ENCODE data around the gene RUNX3.
"Not testable (repeated sequence)": the region's sequence is repeated elsewhere in the genome, so short reads cannot be mapped to it uniquely, and the experiment has no call there.

The RUNX3 gene

GRCh38 chr1:24930260-24931145, at the start of gene RUNX3:
Gene RUNX3, minus strand, starts transcription at chr1:24930276. Its CDS starts 408 bp downstream, at chr1:24929868.
- peaks cover 43% of the 10 kb centered on the region for H3K4me1 Mint-ChIP-seq (ENCODE audit: low read depth)
- H3K4me3 Mint-ChIP-seq = peak within 1 kb of the TSS; percentile 94
- peak within 1 kb of the TSS; percentile 83 for H3K27ac Mint-ChIP-seq
- H3K9me3 Mint-ChIP-seq = no peaks in the 10 kb centered on the region
- no peaks in the 10 kb centered on the region for H3K27me3 Mint-ChIP-seq (ENCODE audit: low read depth)
- peaks cover 39% of the 10 kb centered on the region for H3K36me3 Mint-ChIP-seq (ENCODE audit: low read depth)
- DNase-seq (ENCODE audit: low spot score) = peak; percentile 92

GRCh38 chr1:24979232-24979631, 49.2 kb upstream of the RUNX3 start:
- H3K4me1 Mint-ChIP-seq (ENCODE audit: low read depth) = peaks cover 58% of the 10 kb centered on the region
- H3K36me3 Mint-ChIP-seq (ENCODE audit: low read depth) = peaks cover 21% of the 10 kb centered on the region
- H3K27me3 Mint-ChIP-seq (ENCODE audit: low read depth); DNase-seq (ENCODE audit: low spot score); H3K4me3 Mint-ChIP-seq; H3K27ac Mint-ChIP-seq: not testable (repeated sequence)
- H3K9me3 Mint-ChIP-seq = peaks cover 33% of the 10 kb centered on the region

- Mint-ChIP-seq H3K9me3 (peaks cover 37% of the 10 kb centered on the region), H3K27ac (no peak overlapping the region), H3K4me1 (ENCODE audit: low read depth) (peaks cover 54% of the 10 kb centered on the region), H3K27me3 (ENCODE audit: low read depth) (peaks cover 3% of the 10 kb centered on the region), H3K4me3 (no peak overlapping the region), H3K36me3 (ENCODE audit: low read depth) (peaks cover 23% of the 10 kb centered on the region)
- DNase-seq (ENCODE audit: low spot score) = no peak
These were observed 48.4 kb upstream of the RUNX3 start for GRCh38 chr1:24978383-24979032.

GRCh38 chr1:24975391-24975790, 45.3 kb upstream of the RUNX3 start:
- H3K27me3 Mint-ChIP-seq (ENCODE audit: low read depth) = peaks cover 3% of the 10 kb centered on the region
- peaks cover 24% of the 10 kb centered on the region for H3K36me3 Mint-ChIP-seq (ENCODE audit: low read depth)
- H3K27ac Mint-ChIP-seq = no peak overlapping the region
- no peak for DNase-seq (ENCODE audit: low spot score)
- peaks cover 53% of the 10 kb centered on the region for H3K4me1 Mint-ChIP-seq (ENCODE audit: low read depth)
- peaks cover 37% of the 10 kb centered on the region for H3K9me3 Mint-ChIP-seq
- H3K4me3 Mint-ChIP-seq = no peak overlapping the region

GRCh38 chr1:24973315-24973714, 43.2 kb upstream of the RUNX3 start:
- Mint-ChIP-seq H3K27ac (no peak overlapping the region), H3K27me3 (ENCODE audit: low read depth) (peaks cover 3% of the 10 kb centered on the region), H3K9me3 (peaks cover 37% of the 10 kb centered on the region), H3K36me3 (ENCODE audit: low read depth) (peaks cover 24% of the 10 kb centered on the region), H3K4me1 (ENCODE audit: low read depth) (peaks cover 44% of the 10 kb centered on the region), H3K4me3 (no peak overlapping the region)
- no peak for DNase-seq (ENCODE audit: low spot score)

- peaks cover 33% of the 10 kb centered on the region for H3K9me3 Mint-ChIP-seq
- H3K4me1 Mint-ChIP-seq (ENCODE audit: low read depth) = peaks cover 43% of the 10 kb centered on the region
- H3K27me3 Mint-ChIP-seq (ENCODE audit: low read depth) = peaks cover 1% of the 10 kb centered on the region
- no peak overlapping the region for H3K27ac Mint-ChIP-seq
- no peak overlapping the region for H3K4me3 Mint-ChIP-seq
- H3K36me3 Mint-ChIP-seq (ENCODE audit: low read depth) = peaks cover 24% of the 10 kb centered on the region
- no peak for DNase-seq (ENCODE audit: low spot score)
These were observed 42.8 kb upstream of the RUNX3 start for GRCh38 chr1:24972915-24973242.

- Mint-ChIP-seq H3K4me1 (ENCODE audit: low read depth) (peaks cover 44% of the 10 kb centered on the region), H3K9me3 (peaks cover 32% of the 10 kb centered on the region), H3K27ac (no peak overlapping the region), H3K36me3 (ENCODE audit: low read depth) (peaks cover 24% of the 10 kb centered on the region), H3K27me3 (ENCODE audit: low read depth) (no peaks in the 10 kb centered on the region), H3K4me3 (no peak overlapping the region)
- no peak for DNase-seq (ENCODE audit: low spot score)
These were observed 42.3 kb upstream of the RUNX3 start for GRCh38 chr1:24972221-24972914.

GRCh38 chr1:24970926-24971875, 41.1 kb upstream of the RUNX3 start:
- Mint-ChIP-seq H3K4me1 (ENCODE audit: low read depth) (peaks cover 51% of the 10 kb centered on the region), H3K27me3 (ENCODE audit: low read depth) (no peaks in the 10 kb centered on the region), H3K4me3 (peak overlapping the region; percentile 34), H3K27ac (peak overlapping the region; percentile 71), H3K36me3 (ENCODE audit: low read depth) (peaks cover 18% of the 10 kb centered on the region), H3K9me3 (peaks cover 24% of the 10 kb centered on the region)
- no peak for DNase-seq (ENCODE audit: low spot score)

- Mint-ChIP-seq H3K36me3 (ENCODE audit: low read depth) (peaks cover 12% of the 10 kb centered on the region), H3K4me1 (ENCODE audit: low read depth) (peaks cover 59% of the 10 kb centered on the region), H3K27me3 (ENCODE audit: low read depth) (no peaks in the 10 kb centered on the region), H3K4me3 (no peak overlapping the region), H3K9me3 (peaks cover 15% of the 10 kb centered on the region), H3K27ac (no peak overlapping the region)
- DNase-seq (ENCODE audit: low spot score) = no peak
These were observed 40.3 kb upstream of the RUNX3 start for GRCh38 chr1:24970399-24970753.

- no peak for DNase-seq (ENCODE audit: low spot score)
- H3K4me1 Mint-ChIP-seq (ENCODE audit: low read depth) = peaks cover 62% of the 10 kb centered on the region
- H3K27ac Mint-ChIP-seq = peak overlapping the region; percentile 76
- H3K4me3 Mint-ChIP-seq = peak overlapping the region; percentile 24
- peaks cover 10% of the 10 kb centered on the region for H3K9me3 Mint-ChIP-seq
- H3K36me3 Mint-ChIP-seq (ENCODE audit: low read depth) = peaks cover 8% of the 10 kb centered on the region
- no peaks in the 10 kb centered on the region for H3K27me3 Mint-ChIP-seq (ENCODE audit: low read depth)
These were observed 39.7 kb upstream of the RUNX3 start for GRCh38 chr1:24969596-24970398.

GRCh38 chr1:24968941-24969585, 39.0 kb upstream of the RUNX3 start:
- Mint-ChIP-seq H3K27ac (no peak overlapping the region), H3K27me3 (ENCODE audit: low read depth) (no peaks in the 10 kb centered on the region), H3K4me1 (ENCODE audit: low read depth) (peaks cover 61% of the 10 kb centered on the region), H3K36me3 (ENCODE audit: low read depth) (peaks cover 1% of the 10 kb centered on the region), H3K9me3 (peaks cover 2% of the 10 kb centered on the region), H3K4me3 (no peak overlapping the region)
- DNase-seq (ENCODE audit: low spot score) = no peak

- H3K4me3 Mint-ChIP-seq = no peak overlapping the region
- no peaks in the 10 kb centered on the region for H3K9me3 Mint-ChIP-seq
- no peak for DNase-seq (ENCODE audit: low spot score)
- peaks cover 62% of the 10 kb centered on the region for H3K4me1 Mint-ChIP-seq (ENCODE audit: low read depth)
- no peaks in the 10 kb centered on the region for H3K27me3 Mint-ChIP-seq (ENCODE audit: low read depth)
- H3K27ac Mint-ChIP-seq = no peak overlapping the region
- H3K36me3 Mint-ChIP-seq (ENCODE audit: low read depth) = peaks cover 7% of the 10 kb centered on the region
These were observed 37.9 kb upstream of the RUNX3 start for GRCh38 chr1:24967962-24968361.

Measured in T-helper 2 cell treated with Interferon-gamma antibody and Interleukin-4, amounts not matched to agents 5 μg/mL and 100 μg/mL, for 36 hours (primary cell).